HG03439 (cell line): ENCODE data around the gene HOXC9.

ENCODE experiments used
- ATAC-seq: cut with Tn5 transposase; IDR thresholded peaks from one replicate; pipeline ENCODE4 v1.9.1; 2021; ENCODE audit warnings: mild to moderate bottlenecking, moderate library complexity; ENCODE audit not compliant: unreplicated experiment

HOXC9 gene

GRCh38 chr12:54024581-54025305 is 24.8 kb downstream of the HOXC9 start:
- no peak for ATAC-seq

GRCh38 chr12:54025499-54026405 is 25.8 kb downstream of the HOXC9 start:
- ATAC-seq: no peak

- no peak for ATAC-seq
Measured at GRCh38 chr12:54026640-54027441, 26.9 kb downstream of the HOXC9 start.

- ATAC-seq: no peak
Measured at GRCh38 chr12:54027442-54027786, 27.5 kb downstream of the HOXC9 start.

- no peak for ATAC-seq
Measured at GRCh38 chr12:54028314-54029201, 28.6 kb downstream of the HOXC9 start, which contains the start of gene HOXC6. HOXC6 (plus strand) TSS chr12:54028440; CDS start chr12:54028522, 82 bp downstream.

GRCh38 chr12:54029529-54030441 is 29.8 kb downstream of the HOXC9 start:
- no peak for ATAC-seq

- ATAC-seq: no peak
Measured at GRCh38 chr12:54030442-54030801, 30.5 kb downstream of the HOXC9 start.

- ATAC-seq: no peak
Measured at GRCh38 chr12:54030889-54031471, 31.0 kb downstream of the HOXC9 start.

- ATAC-seq: no peak
Measured at GRCh38 chr12:54031480-54031879, 31.5 kb downstream of the HOXC9 start.

GRCh38 chr12:54032086-54032619 is 32.2 kb downstream of the HOXC9 start:
- ATAC-seq: no peak

GRCh38 chr12:54032627-54033100 is 32.7 kb downstream of the HOXC9 start, which contains the start of gene HOXC5:
HOXC5 (plus strand) TSS chr12:54033050; CDS start chr12:54033123, 73 bp downstream.
- ATAC-seq: no peak

GRCh38 chr12:54033106-54033979 is 33.4 kb downstream of the HOXC9 start:
- no peak for ATAC-seq

GRCh38 chr12:54033980-54034784 is 34.2 kb downstream of the HOXC9 start:
- no peak for ATAC-seq

GRCh38 chr12:54034785-54035310 is 34.9 kb downstream of the HOXC9 start:
- no peak for ATAC-seq

- no peak for ATAC-seq
Measured at GRCh38 chr12:54035568-54036264, 35.8 kb downstream of the HOXC9 start.
